Epidermal melanocyte (primary cell): ENCODE measurements around the gene FGD3.
A peak's percentile ranks its signal among the peaks of the same experiment; 100 is the strongest.
"Not testable (repeated sequence)": the region's sequence is repeated elsewhere in the genome, so short reads cannot be mapped to it uniquely, and the experiment has no call there.

Experiments used
- DNase-seq: peaks from one replicate; pipeline ENCODE4 v3.0.0; 2011; ENCODE audit warnings: low spot score; ENCODE audit not compliant: insufficient read length

FGD3 gene, protein sequence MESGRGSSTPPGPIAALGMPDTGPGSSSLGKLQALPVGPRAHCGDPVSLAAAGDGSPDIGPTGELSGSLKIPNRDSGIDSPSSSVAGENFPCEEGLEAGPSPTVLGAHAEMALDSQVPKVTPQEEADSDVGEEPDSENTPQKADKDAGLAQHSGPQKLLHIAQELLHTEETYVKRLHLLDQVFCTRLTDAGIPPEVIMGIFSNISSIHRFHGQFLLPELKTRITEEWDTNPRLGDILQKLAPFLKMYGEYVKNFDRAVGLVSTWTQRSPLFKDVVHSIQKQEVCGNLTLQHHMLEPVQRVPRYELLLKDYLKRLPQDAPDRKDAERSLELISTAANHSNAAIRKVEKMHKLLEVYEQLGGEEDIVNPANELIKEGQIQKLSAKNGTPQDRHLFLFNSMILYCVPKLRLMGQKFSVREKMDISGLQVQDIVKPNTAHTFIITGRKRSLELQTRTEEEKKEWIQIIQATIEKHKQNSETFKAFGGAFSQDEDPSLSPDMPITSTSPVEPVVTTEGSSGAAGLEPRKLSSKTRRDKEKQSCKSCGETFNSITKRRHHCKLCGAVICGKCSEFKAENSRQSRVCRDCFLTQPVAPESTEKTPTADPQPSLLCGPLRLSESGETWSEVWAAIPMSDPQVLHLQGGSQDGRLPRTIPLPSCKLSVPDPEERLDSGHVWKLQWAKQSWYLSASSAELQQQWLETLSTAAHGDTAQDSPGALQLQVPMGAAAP

DNA sequence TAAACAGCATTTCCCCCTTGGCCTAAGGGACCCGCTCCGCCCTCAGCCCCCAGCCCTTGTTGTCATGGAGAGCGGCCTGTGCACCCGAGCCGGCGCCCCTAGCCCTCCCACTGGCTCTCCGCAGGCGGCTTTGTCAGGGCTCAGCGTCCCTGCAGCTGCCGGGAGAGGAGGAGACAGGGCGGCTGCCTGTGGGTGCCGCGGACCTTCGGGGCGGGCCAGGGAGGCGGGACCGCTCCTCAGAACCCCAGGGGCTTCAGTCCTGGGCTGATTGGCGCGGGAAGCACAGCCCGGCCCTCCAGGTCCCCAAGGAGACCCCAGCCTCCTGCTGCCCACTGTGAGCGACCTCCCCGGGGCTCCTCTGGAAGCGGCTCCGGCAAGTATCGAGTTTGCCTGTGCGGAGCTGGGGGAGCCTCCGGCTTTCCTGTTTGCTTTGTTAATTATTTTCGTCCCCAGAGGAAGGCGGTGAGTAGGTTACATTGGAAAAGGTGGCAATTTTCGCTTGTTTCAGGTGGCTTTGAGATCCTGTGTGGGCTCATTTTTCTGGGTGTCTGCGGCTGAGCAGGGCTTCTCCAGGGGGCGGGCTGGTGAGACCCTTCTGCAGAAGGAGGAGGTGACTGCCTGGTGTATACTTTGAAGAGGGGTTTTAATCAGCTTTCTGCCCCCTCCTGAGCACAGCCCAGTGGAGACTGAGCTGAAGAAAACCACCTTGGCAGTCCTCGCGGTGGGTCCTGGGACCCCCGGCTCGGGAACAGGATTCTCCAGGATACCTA, at the start of gene FGD3:
FGD3 (plus strand) TSS at position 256 of the 770 bp plus-strand sequence. CDS start 28,734 bp downstream, outside the sequence.
- DNase-seq, result no peak

DNA sequence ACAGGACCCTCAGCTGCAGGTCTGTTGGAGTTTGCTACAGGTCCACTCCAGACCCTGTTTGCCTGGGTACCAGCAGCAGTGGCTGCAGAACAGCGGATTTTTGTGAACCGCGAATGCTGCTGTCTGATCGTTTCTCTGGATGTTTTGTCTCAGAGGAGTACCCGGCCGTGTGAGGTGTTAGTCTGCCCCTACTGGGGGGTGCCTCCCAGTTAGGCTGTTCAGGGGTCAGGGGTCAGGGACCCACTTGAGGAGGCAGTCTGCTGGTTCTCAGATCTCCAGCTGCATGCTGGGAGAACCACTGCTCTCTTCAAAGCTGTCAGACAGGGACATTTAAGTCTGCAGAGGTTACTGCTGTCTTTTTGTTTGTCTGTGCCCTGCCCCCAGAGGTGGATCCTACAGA, 42.2 kb upstream of the FGD3 start:
- DNase-seq, result not testable (repeated sequence)

DNA sequence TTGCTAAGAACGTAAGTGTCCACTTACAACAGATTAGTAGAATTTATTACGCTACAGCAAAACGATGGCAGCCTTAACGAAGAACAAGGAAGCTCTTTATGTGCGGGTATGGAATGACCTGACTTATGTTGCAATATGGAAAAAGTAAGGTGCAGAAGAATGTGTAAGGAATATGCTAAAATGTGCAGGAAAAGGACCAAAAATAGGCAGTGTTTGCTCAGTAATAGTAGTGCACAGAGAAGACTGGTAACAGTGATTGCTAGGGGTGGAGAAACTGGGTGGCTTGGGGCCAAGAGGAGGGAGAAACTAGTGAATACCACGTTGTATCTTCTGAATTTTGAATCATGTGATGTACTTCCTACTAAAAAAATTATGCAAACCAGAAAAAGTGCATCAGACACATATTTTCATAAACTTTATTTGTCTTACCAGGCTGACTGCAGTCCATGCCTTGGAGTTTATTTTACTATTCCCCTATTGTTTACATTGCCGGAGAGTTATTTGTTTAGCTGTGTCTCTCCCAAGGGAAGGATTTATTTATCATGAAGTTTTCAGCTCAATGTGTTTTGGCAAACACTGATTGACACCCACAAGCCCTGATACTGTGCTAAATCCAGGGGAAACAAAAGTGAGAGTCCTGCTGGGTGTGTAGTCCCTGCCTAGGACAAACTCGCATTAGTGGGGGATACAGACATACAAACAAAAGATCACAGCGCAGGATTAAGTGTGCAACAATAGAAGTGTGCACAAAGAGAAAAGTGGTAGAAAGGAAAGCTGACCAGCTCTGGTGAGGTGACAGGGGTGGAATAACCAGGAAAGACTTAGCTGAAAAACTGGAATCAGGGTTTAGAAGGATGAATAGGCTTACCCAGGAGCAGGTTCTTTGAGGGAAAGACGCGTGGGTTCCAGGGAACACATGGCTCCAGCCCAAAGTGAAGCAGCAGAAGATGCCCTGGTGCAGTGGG, 35.5 kb upstream of the FGD3 start:
- peak; percentile 67 for DNase-seq

DNA sequence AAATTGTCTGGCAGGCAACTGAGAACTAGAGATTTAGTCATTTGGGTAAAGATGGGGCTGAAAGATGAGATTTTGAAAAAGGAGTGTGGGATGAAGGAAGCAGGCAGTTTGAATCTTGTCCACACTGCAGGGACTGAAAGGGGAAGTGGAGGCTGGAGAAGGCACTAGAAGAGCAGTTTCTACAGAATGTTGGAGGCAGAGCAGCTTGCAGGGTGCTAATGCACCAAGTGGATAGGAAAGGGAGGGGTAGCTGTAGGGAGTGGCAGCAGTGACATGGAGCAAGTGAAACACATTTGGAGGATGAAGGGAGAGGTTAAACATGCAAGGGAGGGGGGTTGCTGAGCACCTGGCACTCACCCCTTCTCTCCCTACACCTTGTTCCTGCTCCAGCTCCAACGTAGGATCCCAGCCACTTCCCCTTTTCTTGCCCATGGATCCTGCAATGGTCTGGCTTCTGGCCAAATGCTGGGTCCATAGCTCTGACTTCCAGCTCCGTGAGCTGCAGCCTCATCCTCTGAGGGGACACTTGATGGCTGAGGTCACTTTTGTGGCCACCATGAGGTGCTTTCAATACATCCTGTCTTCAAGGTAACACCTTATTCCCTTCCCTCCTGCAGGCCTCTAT, 30.0 kb upstream of the FGD3 start:
- DNase-seq, result no peak

DNA sequence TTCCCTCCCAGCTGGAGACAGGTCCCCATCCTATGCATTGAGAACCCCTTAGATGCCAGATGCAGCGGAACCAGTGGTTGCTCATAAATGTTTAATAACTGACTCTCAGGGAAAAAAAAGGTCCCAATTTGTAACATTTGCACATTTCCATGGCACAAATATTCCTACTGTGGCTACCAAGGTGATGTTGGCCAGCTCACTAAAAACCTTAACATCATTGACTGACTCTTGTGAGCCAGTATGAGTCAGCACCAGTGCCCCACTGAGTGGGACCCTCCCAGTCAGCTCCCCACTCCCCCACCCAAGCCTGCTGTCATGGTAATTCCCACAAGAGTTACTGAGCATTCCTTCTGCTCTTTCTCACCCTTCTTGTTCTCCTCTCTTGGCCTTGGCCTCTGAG, 26.9 kb upstream of the FGD3 start:
- DNase-seq, result no peak

DNA sequence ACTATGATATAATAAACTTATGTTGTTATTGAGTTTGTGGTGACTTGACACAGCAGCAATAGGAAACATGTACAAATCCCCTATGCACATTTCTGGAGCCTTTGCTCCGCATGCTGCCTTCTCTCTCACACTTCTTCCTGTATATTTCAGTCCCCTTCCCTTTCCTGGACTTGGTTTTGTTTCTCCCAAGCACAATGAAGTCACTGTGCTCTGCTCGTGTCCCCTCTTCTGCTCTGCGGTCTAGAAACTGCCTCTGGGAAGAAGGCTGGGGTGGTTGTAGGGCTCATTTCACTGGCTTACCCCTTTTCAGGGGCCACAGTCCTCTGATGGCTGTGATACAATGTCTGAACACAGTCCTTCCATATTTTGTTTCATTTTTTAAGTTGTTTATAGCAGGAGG, 15.7 kb upstream of the FGD3 start:
- no peak for DNase-seq

DNA sequence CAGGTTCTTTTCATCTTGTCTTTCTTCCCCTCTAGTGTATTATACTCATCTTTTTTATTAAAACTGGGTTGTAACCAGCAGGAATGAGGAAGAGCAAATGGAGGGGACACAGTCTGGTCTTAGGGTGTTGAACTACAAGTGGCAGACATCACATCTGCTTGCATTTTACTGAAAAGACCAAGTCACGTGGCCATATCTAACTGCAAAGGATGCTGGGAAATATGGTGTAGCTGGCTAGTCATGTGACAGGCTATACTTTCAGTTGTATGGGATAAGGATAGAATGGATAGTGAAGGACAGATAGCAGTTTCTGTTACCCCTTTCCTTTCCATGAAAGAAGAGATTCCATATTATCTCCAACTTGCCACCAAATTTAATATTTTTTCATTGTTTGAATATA, 13.0 kb upstream of the FGD3 start:
- DNase-seq, result no peak

DNA sequence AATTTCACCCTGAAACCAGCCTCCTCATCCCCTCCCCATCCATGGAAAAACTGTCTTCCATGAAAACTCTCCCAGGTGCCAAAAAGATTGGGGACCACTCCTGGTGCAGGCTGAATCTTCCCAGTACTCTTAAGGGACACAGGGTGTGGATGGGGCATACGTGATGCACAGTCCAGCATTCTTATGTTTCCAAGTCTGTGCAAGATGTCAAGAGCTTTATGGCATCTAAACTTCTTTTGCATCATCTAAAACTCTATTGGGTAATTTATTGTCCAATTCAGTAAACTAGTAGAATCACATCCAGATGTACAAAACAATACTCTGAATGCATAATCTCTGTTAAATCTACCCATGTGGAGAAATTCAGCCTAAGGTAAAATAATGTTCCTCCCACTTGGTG, 9.3 kb upstream of the FGD3 start:
- DNase-seq, result no peak

DNA sequence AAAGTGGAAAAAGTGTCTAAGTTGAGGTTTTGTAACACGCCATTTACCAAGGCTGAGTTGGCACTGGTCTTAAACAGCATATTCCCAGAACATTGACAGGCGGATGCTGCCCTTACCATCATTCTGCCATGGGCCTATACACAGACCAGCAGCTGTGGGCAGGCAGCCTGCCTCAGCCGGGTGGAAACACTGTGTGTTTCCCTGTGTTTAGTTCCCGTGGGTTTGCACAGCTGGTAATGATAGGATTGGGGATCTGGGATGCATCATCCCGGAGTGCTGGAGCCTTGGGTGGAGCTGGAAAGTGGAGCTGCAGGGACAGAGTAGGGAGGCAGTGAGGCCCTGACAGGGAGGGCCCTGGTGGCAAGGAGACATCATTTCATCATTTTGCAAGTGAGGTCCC, 5.5 kb upstream of the FGD3 start:
- DNase-seq, result no peak

DNA sequence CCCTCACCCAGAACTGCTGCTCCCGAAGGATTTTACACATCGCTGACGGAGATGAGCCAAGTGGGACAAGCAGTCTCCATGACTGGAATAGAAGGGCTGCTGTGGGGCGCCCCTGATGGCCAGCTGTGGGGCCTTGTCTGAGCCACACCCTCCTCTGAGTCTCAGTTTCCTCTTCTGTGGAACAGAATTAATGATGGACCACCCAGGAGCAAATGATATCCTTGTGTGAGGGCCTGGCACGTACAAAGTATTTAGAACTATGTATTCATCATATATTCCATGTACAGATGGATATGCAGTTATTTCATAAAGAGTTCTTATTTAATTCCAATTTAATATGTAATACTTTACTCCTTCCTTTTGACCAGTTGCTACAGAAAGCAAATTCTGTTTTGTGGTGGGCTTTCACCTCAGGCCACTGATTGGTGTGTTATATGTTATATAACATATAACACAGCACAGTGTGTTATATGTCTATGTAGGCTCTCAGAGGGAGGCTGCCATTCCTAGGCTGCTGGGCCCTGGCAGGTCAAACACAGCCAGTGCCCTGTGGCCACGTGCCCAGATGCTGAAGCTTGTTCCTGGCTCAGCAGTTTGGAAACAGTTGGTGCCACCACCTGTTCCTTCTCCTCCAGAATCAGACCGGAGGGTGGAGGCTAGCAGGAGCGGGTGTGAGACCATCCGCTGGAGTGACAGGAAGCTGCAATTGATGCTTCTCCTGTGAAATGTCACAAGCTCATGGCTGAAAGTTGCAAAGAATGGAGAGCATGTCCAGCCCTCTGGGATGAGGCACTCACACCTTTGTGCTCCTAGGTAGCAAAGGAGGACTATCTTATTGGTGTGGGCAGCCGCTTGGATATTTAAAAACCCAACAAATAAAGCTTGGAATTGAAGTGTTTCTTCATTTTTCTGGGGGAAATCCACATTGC, 4.4 kb upstream of the FGD3 start:
- DNase-seq, result no peak

DNA sequence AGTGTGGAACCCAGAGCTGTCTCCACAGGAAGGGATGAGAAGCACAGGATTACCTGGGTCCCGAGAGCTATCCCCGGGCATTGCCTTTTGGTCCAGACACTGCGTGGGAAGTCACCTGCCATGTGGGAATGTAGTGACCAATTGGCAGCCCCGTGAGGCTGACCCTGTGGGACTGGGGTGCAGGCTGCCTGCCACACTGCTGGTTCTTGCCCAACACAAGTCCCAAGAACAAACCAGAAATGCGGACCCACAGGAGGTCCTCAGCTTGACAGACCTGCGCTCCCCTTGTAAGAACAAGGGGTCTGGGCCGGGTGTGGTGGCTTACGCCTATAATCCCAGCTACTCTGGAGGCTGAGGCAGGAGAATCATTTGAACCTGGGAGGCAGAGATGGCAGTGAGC, 2.4 kb upstream of the FGD3 start:
- no peak for DNase-seq

DNA sequence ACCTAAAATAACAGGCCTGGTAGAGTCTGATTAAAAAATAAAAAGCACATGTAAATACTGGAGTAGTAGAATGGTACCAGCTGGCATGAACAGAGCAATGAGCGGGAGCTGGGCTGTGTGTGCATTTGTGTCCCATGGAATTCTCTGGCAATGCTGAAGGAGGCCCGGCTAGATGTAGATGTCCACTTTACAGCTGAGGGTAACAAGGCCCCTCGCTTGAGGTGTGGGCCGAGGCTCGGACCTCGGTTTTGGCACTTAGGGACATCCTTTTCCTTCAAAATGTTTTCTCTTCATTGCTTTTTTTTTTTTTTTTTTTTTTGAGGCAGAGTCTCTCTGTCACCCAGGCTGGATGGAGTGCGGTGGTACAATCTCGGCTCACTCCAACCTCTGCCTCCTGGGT, 1.5 kb upstream of the FGD3 start:
- DNase-seq, result no peak

DNA sequence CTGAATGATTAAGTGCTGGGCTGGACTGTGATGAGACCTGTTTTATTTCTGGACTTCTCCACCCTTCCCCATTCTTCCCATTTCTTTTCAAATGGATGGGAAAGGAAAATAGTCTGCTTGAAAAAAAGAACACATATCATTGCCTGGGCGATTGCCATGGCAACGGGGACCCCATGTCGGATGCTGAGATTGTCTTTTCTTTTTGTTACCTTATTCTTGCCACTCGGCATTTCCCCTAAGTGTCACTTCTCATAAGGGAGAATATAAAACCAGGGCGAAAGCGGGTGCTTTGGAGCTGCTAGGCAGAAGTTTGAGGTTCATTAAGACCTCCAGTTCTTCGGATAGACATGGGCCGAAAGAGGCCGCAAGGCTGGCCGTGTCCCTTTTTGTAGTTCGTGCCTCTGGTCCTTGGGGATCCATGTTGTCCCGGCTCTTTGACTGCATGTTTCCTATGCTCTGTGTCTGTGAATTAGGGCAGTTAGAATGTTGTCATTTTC, 763 bp downstream of the FGD3 start:
- DNase-seq, result no peak

DNA sequence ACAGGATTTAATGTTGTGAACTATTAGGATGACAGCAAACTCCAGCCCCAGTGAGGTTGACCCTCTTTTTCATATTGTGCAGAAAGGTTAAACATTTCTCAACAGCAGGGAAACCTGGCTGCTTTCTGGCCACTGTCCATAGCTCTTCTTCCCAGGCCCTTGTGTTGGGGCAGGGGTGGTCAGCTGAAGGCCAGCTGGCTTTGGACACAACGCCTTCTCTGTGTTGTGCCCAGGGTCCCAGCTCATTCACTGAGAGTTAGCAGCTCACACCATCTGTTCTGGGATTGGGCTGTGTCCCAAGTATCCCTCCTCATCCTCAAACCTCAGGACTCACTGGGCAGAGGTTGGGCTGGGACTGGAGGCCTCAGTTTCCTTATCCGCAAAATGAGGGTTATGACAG, 1.3 kb downstream of the FGD3 start:
- no peak for DNase-seq

DNA sequence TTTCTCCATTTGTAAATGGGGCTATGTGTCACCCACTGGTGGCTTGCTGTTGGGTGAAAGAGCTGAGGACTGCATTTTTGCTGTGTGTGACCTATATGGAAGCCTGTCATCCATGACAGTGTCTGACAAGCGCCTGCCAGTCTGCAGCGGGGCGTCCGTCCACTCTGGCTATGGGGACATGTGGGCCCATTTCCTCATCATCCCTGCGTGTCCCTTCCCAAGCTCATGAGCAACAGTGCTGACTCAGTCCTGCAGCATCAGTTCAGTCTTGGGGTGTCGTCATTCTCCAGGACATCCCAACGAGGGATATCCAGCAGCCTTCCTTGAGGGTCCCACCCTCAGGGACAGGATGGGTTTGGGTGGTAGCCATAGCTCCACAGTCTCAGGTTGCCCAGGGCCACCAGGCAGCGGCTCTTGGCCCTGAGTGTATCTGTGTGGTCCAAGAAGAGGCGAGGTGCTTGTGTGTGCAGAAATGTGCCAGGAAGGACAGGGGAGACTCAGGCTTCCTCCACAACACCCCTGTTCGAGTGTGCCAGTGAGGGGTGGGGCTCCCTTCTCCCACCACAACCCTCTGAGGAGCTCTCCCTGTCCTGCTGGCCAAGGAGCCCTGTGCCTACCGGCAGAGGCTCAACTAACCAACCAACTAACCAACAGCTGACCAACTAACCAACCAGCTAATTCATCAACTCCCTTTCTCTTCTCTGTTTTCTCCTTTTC, 2.1 kb downstream of the FGD3 start:
- DNase-seq, result no peak

DNA sequence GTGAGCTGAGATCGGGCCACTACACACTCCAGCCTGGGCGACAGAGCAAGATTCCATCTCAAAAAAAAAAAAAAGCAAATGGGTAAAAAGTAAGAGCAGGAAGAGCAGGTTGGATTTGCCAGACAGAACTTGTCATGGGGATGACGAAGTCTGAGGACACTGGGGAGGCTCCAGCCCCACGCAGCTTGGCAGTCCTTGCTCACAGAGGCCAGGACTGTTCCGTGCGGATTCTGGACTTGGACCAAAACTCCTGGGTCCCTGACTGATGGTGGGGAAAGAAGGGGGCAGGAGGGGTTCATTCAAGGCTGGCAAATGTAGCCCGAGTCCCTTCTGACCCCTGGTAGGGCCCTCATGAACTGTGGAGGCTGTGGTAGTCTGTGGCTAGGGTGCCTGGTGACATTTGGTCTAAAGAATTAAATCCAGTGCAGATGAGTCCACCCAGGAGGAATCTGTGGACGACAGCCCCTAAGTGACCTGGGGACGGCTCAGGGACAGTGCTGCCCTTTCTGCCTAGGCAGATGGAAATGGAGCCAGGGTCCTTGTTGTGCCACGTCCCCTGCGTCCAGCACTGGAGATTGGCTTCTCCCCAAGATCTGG, 3.1 kb downstream of the FGD3 start:
- DNase-seq, result no peak

DNA sequence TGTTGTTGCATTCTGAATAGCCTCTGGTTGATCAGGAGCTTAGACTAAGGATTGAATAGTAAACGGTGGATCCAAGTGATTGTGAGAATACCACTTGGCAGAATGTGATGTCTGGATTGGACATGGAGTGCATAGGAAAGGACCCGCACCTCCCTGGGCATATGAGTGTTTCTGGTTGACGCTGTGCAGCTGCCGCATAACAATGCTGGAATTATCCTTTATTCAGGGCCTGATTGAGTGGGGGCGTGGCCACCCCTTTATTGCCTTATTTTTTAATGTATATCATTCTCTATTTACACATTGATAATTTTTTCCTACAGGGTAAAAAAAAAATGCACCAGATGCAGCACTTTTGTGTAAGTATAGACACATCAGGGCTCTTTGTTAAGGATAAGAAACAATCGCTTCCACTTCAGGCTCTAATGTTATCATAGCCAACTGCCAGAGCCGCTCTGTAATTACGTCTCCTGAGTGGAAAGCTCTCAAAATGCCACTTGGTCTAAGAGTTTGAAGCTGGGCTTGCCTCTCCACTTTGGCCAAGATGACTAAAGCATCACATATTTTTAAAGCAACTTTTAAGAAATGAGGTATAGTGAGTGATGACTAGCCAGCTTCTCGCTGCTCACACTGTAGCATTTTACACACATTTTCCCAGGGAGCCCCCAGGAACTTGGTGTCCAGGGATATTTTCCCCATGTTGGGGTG, 5.7 kb downstream of the FGD3 start:
- DNase-seq, result no peak
